Measurements from ENCODE around the gene SUFU.

GRCh38 chr10:102545997-102546396 lies 42.2 kb downstream of the SUFU start:
- TF ChIP-seq, protein P1, sequence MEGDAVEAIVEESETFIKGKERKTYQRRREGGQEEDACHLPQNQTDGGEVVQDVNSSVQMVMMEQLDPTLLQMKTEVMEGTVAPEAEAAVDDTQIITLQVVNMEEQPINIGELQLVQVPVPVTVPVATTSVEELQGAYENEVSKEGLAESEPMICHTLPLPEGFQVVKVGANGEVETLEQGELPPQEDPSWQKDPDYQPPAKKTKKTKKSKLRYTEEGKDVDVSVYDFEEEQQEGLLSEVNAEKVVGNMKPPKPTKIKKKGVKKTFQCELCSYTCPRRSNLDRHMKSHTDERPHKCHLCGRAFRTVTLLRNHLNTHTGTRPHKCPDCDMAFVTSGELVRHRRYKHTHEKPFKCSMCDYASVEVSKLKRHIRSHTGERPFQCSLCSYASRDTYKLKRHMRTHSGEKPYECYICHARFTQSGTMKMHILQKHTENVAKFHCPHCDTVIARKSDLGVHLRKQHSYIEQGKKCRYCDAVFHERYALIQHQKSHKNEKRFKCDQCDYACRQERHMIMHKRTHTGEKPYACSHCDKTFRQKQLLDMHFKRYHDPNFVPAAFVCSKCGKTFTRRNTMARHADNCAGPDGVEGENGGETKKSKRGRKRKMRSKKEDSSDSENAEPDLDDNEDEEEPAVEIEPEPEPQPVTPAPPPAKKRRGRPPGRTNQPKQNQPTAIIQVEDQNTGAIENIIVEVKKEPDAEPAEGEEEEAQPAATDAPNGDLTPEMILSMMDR (IDR thresholded peaks at IDR 0.05) = no peak
- no peak for TF ChIP-seq POLR2A (IDR thresholded peaks at IDR 0.05)
